ENCODE results near the gene DDX54. TPM values are rescaled to one million over a fixed set of nuclear protein-coding genes. Genes with fewer than 3 reads are reported as not detected.

The DDX54 gene
- polyA plus RNA-seq, 3 donors from 2014 or later = 7.8 to 34.2 (median 11.0) TPM

GRCh38 chr12:113157218-113157859 is 27.9 kb downstream of the DDX54 start:
- no peak overlapping the region for H3K4me3 Mint-ChIP-seq
- H3K9me3 Mint-ChIP-seq = no peaks in the 10 kb centered on the region
- H3K36me3 Mint-ChIP-seq = peaks cover 9 to 43% (median 13%) of the 10 kb centered on the region in 3 donors
- peaks cover 6 to 9% (median 8%) of the 10 kb centered on the region in 3 donors for H3K27me3 Mint-ChIP-seq (ENCODE audit: low read depth in 3 of 3)
- peak overlapping the region in 2 of 6 donors; percentile 4 to 19 for H3K27ac Mint-ChIP-seq
- peaks cover 16 to 28% of the 10 kb centered on the region in 2 donors for H3K4me1 Mint-ChIP-seq
- no peak for DNase-seq

GRCh38 chr12:113155646-113156045 is 29.6 kb downstream of the DDX54 start:
- H3K36me3 Mint-ChIP-seq = peaks cover 9 to 35% (median 12%) of the 10 kb centered on the region in 3 donors
- H3K9me3 Mint-ChIP-seq = no peaks in the 10 kb centered on the region
- H3K4me1 Mint-ChIP-seq = peaks cover 21 to 34% of the 10 kb centered on the region in 2 donors
- peaks cover 8 to 13% (median 11%) of the 10 kb centered on the region in 3 donors for H3K27me3 Mint-ChIP-seq (ENCODE audit: low read depth in 3 of 3)
- DNase-seq = no peak
- no peak overlapping the region for H3K27ac Mint-ChIP-seq
- H3K4me3 Mint-ChIP-seq = peak overlapping the region in 1 of 5 donors; percentile 43

- no peak for DNase-seq
- Mint-ChIP-seq H3K4me3 (peak overlapping the region in 1 of 5 donors; percentile 13), H3K4me1 (peaks cover 21 to 34% of the 10 kb centered on the region in 2 donors), H3K36me3 (peaks cover 5 to 30% (median 8%) of the 10 kb centered on the region in 3 donors), H3K27ac (no peak overlapping the region), H3K27me3 (ENCODE audit: low read depth in 3 of 3) (peaks cover 7 to 15% (median 11%) of the 10 kb centered on the region in 3 donors), H3K9me3 (no peaks in the 10 kb centered on the region)
Observed at GRCh38 chr12:113155060-113155459, 30.2 kb downstream of the DDX54 start.

GRCh38 chr12:113154351-113154973 is 30.8 kb downstream of the DDX54 start:
- H3K27ac Mint-ChIP-seq = no peak overlapping the region
- H3K4me3 Mint-ChIP-seq = peak overlapping the region in 3 of 5 donors; percentile 38 to 78 (median 66)
- peaks cover 8 to 20% (median 11%) of the 10 kb centered on the region in 3 donors for H3K27me3 Mint-ChIP-seq (ENCODE audit: low read depth in 3 of 3)
- peaks cover 5 to 24% (median 8%) of the 10 kb centered on the region in 3 donors for H3K36me3 Mint-ChIP-seq
- H3K4me1 Mint-ChIP-seq = peaks cover 21 to 34% of the 10 kb centered on the region in 2 donors
- no peaks in the 10 kb centered on the region for H3K9me3 Mint-ChIP-seq
- no peak for DNase-seq

GRCh38 chr12:113152835-113153814 is 32.2 kb downstream of the DDX54 start:
- DNase-seq = peak; percentile 25 to 32 (median 29)
- peaks cover 5 to 17% (median 8%) of the 10 kb centered on the region in 3 donors for H3K36me3 Mint-ChIP-seq

GRCh38 chr12:113152196-113152834 is 33.0 kb downstream of the DDX54 start:
- peaks cover 21 to 34% of the 10 kb centered on the region in 2 donors for H3K4me1 Mint-ChIP-seq
- H3K27me3 Mint-ChIP-seq (ENCODE audit: low read depth in 3 of 3) = peaks cover 8 to 22% (median 11%) of the 10 kb centered on the region in 3 donors
- no peak for DNase-seq
- peaks cover 5 to 9% (median 8%) of the 10 kb centered on the region in 3 donors for H3K36me3 Mint-ChIP-seq
- peak overlapping the region in 1 of 6 donors; percentile 59 for H3K27ac Mint-ChIP-seq
- H3K9me3 Mint-ChIP-seq = peaks cover 0 to 2% (median 0%) of the 10 kb centered on the region in 6 donors
- H3K4me3 Mint-ChIP-seq = peak overlapping the region; percentile 62 to 79 (median 77)

More at GRCh38 chr12:113152835-113153814, 32.2 kb downstream of the DDX54 start:
- peak overlapping the region; percentile 62 to 79 (median 77) for H3K4me3 Mint-ChIP-seq
- peaks cover 8 to 20% (median 11%) of the 10 kb centered on the region in 3 donors for H3K27me3 Mint-ChIP-seq (ENCODE audit: low read depth in 3 of 3)
- peaks cover 21 to 34% of the 10 kb centered on the region in 2 donors for H3K4me1 Mint-ChIP-seq
- no peak overlapping the region for H3K27ac Mint-ChIP-seq
- H3K9me3 Mint-ChIP-seq = no peaks in the 10 kb centered on the region

- DNase-seq = no peak
- Mint-ChIP-seq H3K4me1 (peaks cover 21 to 28% of the 10 kb centered on the region in 2 donors), H3K9me3 (peaks cover 0 to 4% (median 0%) of the 10 kb centered on the region in 6 donors), H3K27me3 (ENCODE audit: low read depth in 3 of 3) (peaks cover 8 to 26% (median 11%) of the 10 kb centered on the region in 3 donors), H3K4me3 (peak overlapping the region; percentile 62 to 79 (median 77)), H3K36me3 (peaks cover 0 to 2% (median 2%) of the 10 kb centered on the region in 3 donors), H3K27ac (no peak overlapping the region)
Observed at GRCh38 chr12:113151655-113152054, 33.6 kb downstream of the DDX54 start.

- Mint-ChIP-seq H3K4me3 (no peak within 1 kb of the TSS), H3K4me1 (peaks cover 17 to 20% of the 10 kb centered on the region in 2 donors), H3K9me3 (peaks cover 0 to 4% (median 0%) of the 10 kb centered on the region in 6 donors), H3K36me3 (no peaks in the 10 kb centered on the region), H3K27ac (no peak within 1 kb of the TSS), H3K27me3 (ENCODE audit: low read depth in 3 of 3) (peaks cover 6 to 24% (median 12%) of the 10 kb centered on the region in 3 donors)
- no peak for DNase-seq
Observed at GRCh38 chr12:113149361-113150150, 35.7 kb downstream of the DDX54 start, which contains the start of gene CFAP73. TSS of gene CFAP73 (plus strand) at chr12:113149724. CDS start at chr12:113149858, 134 bp downstream.

- Mint-ChIP-seq H3K9me3 (peaks cover 0 to 4% (median 0%) of the 10 kb centered on the region in 6 donors), H3K27me3 (ENCODE audit: low read depth in 3 of 3) (peaks cover 4 to 24% (median 6%) of the 10 kb centered on the region in 3 donors), H3K4me3 (no peak overlapping the region), H3K36me3 (no peaks in the 10 kb centered on the region), H3K4me1 (peaks cover 2 to 3% of the 10 kb centered on the region in 2 donors), H3K27ac (no peak overlapping the region)
- DNase-seq = no peak
Observed at GRCh38 chr12:113146999-113147398, 38.3 kb downstream of the DDX54 start.

- no peak overlapping the region for H3K4me3 Mint-ChIP-seq
- no peak overlapping the region for H3K27ac Mint-ChIP-seq
- H3K9me3 Mint-ChIP-seq = peaks cover 0 to 4% (median 0%) of the 10 kb centered on the region in 6 donors
- no peaks in the 10 kb centered on the region for H3K4me1 Mint-ChIP-seq
- no peak for DNase-seq
- H3K27me3 Mint-ChIP-seq (ENCODE audit: low read depth in 3 of 3) = peaks cover 4 to 21% (median 6%) of the 10 kb centered on the region in 3 donors
- H3K36me3 Mint-ChIP-seq = no peaks in the 10 kb centered on the region
Observed at GRCh38 chr12:113145720-113146551, 39.3 kb downstream of the DDX54 start.

GRCh38 chr12:113144806-113145205 is 40.5 kb downstream of the DDX54 start:
- no peak overlapping the region for H3K27ac Mint-ChIP-seq
- DNase-seq = no peak
- H3K36me3 Mint-ChIP-seq = no peaks in the 10 kb centered on the region
- H3K9me3 Mint-ChIP-seq = peaks cover 0 to 4% (median 0%) of the 10 kb centered on the region in 6 donors
- H3K4me1 Mint-ChIP-seq = no peaks in the 10 kb centered on the region
- H3K4me3 Mint-ChIP-seq = no peak overlapping the region
- peaks cover 2 to 16% (median 6%) of the 10 kb centered on the region in 3 donors for H3K27me3 Mint-ChIP-seq (ENCODE audit: low read depth in 3 of 3)
